Astrocyte of the cerebellum (primary cell): ENCODE measurements around the gene CCNYL1.
"Not testable (repeated sequence)": the region's sequence is repeated elsewhere in the genome, so short reads cannot be mapped to it uniquely, and the experiment has no call there.

Experiments
- DNase-seq: peaks from one replicate; pipeline ENCODE4 v3.0.0-alpha.2; 2011; ENCODE audit warnings: low read depth
- H3K4me3 ChIP-seq: 2 replicates; pipeline ENCODE4 v1.5.1; 2011; ENCODE audit warnings: mild to moderate bottlenecking, low read depth, low read length, moderate library complexity
- in situ Hi-C: cut with HindIII; loops from 2 replicates; pipeline ENCODE4 v1.10.0; 2017; ENCODE audit warnings: low sequenced_read_pairs
- TF ChIP-seq, protein P1 (sequence below): IDR thresholded peaks from 2 replicates; pipeline ENCODE4 v1.5.1; 2012; ENCODE audit warnings: low read length, low read depth, moderate library complexity, mild to moderate bottlenecking; ENCODE audit errors: missing control alignments

The CCNYL1 gene

DNA sequence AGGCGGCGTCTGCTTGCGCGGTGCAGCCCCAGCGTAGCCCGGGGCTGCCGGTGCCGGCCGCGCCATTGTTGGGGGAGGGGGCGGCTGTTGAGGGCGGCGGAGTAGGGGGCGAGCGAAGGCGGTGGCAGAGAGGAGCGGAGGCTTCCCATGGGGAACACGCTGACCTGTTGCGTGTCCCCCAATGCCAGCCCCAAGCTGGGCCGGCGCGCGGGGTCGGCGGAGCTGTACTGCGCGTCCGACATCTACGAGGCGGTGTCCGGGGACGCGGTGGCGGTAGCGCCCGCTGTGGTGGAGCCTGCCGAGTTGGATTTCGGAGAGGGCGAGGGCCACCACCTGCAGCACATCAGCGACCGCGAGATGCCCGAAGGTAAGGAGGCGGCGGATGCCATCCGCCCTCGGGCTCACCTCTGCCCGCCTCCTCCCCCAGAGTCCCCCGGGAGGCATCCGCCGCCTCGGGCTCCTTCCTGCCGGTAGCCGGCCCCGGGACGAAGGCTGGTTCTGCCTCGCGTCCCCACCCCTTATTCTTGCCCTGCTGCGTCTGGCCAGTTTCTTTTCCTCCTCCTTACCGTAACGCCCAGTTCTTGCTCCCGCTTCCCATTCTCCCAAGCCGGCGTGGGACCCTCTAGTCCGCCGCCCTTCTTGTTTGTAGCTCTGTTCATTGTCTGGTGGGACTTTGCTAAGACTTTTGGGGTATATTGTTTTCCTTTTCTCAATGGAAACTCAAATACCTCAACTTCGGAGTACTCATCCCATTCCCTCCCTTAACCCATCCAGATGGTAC is 500 bp downstream of the CCNYL1 start:
- TF ChIP-seq, protein P1, sequence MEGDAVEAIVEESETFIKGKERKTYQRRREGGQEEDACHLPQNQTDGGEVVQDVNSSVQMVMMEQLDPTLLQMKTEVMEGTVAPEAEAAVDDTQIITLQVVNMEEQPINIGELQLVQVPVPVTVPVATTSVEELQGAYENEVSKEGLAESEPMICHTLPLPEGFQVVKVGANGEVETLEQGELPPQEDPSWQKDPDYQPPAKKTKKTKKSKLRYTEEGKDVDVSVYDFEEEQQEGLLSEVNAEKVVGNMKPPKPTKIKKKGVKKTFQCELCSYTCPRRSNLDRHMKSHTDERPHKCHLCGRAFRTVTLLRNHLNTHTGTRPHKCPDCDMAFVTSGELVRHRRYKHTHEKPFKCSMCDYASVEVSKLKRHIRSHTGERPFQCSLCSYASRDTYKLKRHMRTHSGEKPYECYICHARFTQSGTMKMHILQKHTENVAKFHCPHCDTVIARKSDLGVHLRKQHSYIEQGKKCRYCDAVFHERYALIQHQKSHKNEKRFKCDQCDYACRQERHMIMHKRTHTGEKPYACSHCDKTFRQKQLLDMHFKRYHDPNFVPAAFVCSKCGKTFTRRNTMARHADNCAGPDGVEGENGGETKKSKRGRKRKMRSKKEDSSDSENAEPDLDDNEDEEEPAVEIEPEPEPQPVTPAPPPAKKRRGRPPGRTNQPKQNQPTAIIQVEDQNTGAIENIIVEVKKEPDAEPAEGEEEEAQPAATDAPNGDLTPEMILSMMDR, result no peak
- in situ Hi-C loops, result loop anchor here (5.0 kb wide), 1 partner anchor 55 kb away; no protein-coding TSS in a partner anchor
- no peak for DNase-seq
- H3K4me3 ChIP-seq, result peak overlapping the region; percentile 86

DNA sequence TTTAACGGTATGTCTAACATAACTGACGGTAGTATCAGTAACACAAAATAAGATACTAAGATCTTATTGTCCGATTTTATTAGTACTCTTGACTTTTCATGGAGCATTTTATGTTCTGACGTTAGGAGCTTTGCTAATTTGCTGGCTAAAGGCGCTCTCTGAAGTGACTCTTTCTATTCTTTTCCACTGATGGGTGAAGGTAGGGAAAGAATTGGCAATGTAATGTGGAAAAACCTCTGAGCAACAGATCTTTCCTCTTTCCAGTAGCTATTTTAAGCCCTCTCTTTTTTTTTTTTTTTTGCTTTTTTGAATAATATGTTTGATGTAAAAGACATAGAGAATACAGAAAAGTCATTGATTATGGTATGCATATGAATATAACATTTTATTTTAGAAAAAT is 4.6 kb downstream of the CCNYL1 start:
- TF ChIP-seq, protein P1, result no peak
- H3K4me3 ChIP-seq, result no peak overlapping the region
- DNase-seq, result no peak
- in situ Hi-C loops, result no loop called here

DNA sequence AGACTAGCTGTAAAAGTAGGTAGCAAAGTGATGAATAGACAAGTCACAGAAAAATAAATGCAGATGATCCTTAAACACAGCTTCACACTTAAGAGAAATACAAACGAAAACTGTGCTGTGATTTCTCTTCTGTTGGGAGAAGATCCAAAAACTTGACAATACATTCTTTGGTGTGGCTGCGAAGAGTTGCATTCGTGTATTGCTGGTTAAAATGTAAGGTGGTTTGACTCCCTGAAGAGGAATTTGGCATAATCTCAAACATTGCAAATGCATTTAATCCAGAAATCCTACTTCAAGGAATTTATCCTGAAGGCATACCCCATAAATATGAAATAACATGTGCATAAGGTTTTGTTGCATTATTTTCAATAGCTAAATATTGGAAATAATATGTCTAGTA is 7.1 kb downstream of the CCNYL1 start:
- DNase-seq, result peak; percentile 41
- in situ Hi-C loops, result no loop called here
- H3K4me3 ChIP-seq, result no peak overlapping the region
- TF ChIP-seq, protein P1, result no peak

DNA sequence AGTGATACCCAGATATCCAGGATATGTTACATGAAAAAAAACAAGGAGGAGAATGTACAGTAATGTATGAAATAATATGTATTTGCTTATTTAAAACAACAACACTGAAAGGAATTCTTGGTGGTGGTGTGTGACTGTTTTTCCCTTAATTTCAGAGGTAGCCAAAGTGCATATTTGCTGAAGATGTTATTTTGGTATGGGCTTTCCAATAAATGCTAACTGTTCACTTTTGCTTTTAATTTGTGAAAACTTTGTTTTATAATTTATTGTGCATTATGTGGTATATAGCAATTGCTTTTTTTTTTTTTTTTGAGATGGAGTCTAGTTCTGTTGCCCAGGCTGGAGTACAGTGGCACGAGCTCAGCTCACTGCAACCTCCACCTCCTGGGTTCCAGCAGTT is 7.6 kb downstream of the CCNYL1 start:
- TF ChIP-seq, protein P1, result no peak
- in situ Hi-C loops, result no loop called here
- DNase-seq, result no peak
- H3K4me3 ChIP-seq, result no peak overlapping the region

DNA sequence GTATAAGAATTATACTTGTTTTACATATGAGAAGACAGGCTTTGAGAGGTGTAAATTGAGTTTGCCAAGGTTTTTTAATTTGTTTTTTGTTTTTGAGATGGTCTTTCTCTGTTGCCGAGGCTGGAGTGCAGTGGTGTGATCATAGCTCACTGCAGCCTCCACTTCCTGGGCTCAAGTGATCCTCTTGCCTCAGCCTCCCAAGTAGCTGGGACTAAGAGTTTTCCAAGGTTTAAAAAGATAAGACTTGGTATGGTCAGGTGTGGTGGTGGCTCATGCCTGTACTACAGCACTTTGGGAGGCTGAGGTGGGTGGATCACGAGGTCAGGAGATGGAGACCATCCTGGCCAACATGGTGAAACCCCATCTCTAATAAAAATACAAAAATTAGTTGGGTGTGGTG is 8.2 kb downstream of the CCNYL1 start:
- DNase-seq, in situ Hi-C loops, H3K4me3 ChIP-seq: not testable (repeated sequence)

DNA sequence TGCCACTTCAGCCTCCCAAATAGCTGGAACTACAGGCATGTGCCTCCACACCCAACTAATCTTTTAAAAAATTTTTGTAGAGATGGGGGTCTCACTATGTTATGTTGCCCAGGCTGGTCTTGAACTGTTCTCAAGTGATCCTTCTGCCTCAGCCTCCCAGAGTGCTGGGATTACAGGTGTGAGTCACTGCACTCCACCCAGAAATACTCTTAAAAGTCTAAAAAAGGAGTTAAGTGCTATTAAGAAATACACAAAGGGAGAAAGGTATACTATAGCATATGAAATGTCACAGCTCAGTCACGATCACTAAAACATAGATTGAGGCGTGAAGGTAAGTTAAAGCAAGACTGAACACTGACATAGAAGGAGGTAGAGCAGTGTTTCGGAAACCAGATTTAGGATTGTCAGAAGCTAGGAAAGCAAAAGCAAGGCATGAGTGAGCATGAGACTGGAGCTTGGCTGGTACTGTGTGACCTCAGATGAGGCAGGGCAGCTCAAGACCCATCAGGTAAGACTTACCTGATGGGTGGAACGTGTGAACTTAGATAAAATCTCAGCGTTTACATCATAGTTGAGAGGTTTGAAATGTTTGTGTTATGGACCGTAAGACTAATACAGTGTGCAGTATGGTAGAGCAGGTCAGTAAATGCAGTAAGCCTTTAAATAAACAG is 9.2 kb downstream of the CCNYL1 start:
- H3K4me3 ChIP-seq, result no peak overlapping the region
- DNase-seq, result no peak
- TF ChIP-seq, protein P1, result no peak
- in situ Hi-C loops, result no loop called here
